Measurements from ENCODE around the gene RHBDD1. TPM values are rescaled to one million over a fixed set of nuclear protein-coding genes. Genes with fewer than 3 reads are reported as not detected.

The RHBDD1 gene
- total RNA-seq, 1 donor from 2014 or later, result 43.6 TPM

- DNase-seq, result no peak
These were observed 9.7 kb downstream of the RHBDD1 start for GRCh38 chr2:226845386-226846116.

DNA sequence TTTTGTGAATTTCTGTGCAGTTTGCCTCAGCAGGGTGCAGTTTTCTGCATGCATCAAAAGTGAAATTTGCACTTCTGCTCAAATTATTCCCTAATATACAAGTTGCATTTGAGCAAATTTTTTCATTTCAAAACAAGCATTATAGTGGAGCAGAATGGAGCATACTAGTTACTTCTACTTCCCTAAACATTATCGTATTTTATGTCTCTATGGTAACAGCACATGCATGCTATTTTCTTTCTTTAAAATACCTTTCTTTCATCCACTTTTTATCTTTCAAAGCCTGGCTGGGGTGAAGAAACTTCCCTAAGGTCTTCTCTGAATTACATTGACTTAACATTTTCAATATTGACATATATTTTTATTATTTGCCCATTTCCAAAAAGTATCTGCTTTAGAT is 11.2 kb downstream of the RHBDD1 start:
- DNase-seq, result no peak

- DNase-seq, result no peak
These were observed 11.7 kb downstream of the RHBDD1 start for GRCh38 chr2:226847511-226847910.

- no peak for DNase-seq
These were observed 13.5 kb downstream of the RHBDD1 start for GRCh38 chr2:226849349-226849748.

GRCh38 chr2:226850024-226850423 is 14.2 kb downstream of the RHBDD1 start:
- DNase-seq, result no peak

DNA sequence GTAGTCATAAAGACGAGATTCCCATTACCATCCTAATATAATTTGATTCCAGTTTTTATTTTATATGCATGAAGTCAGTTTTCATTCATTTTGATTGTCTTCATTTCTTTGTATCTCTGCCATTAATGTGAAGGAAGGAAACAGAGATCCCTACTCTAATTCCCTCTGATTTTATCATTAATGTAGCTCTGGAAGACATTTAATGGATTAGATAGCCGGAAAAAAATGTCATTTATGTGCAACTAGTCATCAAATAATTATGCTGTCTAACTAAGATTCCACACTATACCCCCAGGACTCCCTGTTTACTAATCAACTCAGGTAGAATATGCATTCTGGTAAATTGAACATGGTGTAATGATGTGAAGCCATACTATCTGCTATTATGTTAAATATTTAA is 19.9 kb downstream of the RHBDD1 start:
- no peak for DNase-seq

DNA sequence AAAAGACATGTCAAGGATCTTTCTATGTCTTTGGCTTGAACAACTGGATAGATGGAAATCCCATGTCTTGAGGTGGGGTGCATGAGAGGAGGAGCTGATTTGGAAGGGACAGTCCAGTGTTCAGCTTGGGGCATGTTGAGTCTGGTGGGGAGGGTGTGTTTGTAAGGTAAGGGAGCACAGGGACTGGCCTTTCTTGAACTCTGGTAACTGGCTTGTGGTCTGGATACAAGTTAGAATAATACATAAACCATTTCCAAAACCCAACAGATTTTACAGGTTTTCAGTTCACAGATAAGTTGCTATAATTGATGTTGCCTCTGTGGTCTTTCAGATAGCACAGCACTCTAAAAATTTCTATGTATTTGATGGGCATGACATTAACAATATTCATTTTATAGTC is 24.2 kb downstream of the RHBDD1 start:
- DNase-seq, result no peak

DNA sequence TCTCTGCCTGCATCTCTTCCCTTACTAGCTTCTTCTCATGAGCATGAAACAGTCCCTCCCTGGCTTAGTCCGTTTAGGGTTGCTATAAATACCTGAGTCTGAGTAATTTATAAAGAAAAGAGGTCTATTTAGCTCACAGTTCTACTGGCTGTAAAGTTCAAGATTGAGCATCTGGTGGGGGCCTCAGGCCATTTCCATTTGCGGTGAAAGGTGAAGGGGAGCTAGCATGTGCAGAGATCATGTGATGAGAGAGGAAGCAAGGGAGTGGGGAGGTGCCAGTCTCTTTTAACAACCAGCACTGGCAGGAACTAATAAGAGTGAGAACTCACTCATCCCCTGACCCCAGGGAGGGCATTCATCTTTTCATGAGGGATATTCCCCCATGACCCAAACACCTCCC is 26.8 kb downstream of the RHBDD1 start:
- no peak for DNase-seq

DNA sequence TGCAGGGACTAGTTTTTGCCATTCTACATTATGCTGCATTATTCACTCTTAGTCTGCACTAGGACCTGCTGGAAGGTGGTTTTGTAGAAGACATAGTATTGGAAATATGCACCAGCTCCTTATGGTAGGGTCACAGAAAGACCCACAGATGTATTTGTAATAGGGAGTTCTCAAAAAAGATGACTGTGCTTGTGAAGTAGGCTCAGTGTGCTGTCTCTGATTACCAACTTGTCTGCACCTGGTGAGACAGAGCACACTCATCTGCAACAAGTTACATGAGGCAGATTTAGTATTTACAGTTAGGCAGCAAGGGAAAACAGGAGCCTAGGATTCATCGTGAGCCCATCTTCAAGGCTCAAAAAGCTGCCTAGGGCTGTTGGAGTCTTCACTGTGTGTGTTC is 29.4 kb downstream of the RHBDD1 start:
- no peak for DNase-seq

- no peak for DNase-seq
These were observed 29.9 kb downstream of the RHBDD1 start for GRCh38 chr2:226865710-226866109.

- DNase-seq, result no peak
These were observed 32.7 kb downstream of the RHBDD1 start for GRCh38 chr2:226868331-226869162.

GRCh38 chr2:226869371-226869770 is 33.5 kb downstream of the RHBDD1 start:
- no peak for DNase-seq

- DNase-seq, result no peak
These were observed 37.3 kb downstream of the RHBDD1 start for GRCh38 chr2:226873051-226873620.

GRCh38 chr2:226873826-226874225 is 38.0 kb downstream of the RHBDD1 start:
- no peak for DNase-seq

DNA sequence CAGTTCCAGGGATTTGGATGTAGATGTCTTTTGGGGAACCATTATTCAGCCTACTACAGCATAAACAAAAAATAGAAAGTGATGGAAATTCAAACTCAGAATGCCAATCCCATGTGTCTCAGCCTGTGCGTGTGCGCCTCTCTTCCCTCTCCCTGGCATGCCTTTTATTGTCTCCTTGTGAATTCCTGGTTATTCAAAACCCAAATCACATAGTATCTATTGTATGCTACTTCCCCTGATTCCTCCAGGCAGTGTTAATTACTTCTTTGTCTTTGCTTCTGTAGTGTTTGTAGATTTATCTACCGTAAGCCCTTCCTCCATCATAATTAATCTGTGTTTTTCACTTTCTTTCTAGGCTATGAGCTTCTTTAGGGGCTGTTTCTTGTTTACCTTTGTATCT is 38.9 kb downstream of the RHBDD1 start:
- DNase-seq, result no peak

- DNase-seq, result peak; percentile 56
These were observed 39.8 kb downstream of the RHBDD1 start for GRCh38 chr2:226875438-226876225.

- DNase-seq, result no peak
These were observed 41.6 kb downstream of the RHBDD1 start for GRCh38 chr2:226877491-226877890.

- no peak for DNase-seq
These were observed 45.4 kb downstream of the RHBDD1 start for GRCh38 chr2:226881287-226881686.

GRCh38 chr2:226882606-226883005 is 46.8 kb downstream of the RHBDD1 start:
- no peak for DNase-seq

DNA sequence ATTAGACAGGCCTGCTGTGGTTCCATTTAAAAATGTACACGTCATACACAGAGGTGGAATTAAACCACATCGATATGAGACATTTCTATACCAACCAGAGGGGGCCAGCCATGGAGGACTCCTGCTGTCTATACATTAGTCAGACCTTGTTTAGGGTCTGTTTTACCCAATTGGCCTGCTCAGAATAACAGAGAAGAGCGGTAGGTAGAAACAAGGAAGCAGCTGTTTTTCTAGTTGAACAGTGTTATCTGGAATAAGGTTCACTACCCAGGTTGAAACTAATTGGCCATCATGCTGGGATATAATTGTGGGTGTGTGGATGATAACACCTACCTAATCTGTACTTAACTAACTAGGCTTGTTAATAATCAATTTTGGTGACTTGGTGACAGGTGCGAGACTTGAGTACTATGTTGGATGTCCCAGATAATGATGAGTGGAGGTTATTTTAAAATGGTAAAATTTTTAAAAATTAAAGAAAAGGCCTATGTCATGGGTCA is 47.5 kb downstream of the RHBDD1 start:
- DNase-seq, result no peak

DNA sequence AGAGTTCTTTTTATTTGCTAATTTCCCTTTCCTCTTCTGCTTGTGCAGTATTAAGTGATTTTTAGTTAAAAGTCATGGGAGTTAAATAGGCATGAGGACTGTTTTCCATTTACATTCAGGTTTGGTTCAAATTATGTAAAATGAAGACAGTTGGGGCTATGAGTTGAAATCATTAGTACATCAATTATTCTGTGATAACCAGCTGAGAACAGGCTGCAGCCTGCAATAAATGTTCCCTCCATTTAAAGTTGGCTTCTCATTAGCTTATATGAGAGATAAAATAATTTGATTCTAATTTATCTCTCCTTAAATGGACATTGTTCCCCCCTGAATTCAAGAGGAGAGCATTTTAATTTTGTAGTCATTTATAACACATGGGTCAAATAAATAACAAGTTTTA is 48.3 kb downstream of the RHBDD1 start:
- no peak for DNase-seq

- no peak for DNase-seq
These were observed 50.0 kb downstream of the RHBDD1 start for GRCh38 chr2:226885769-226886435.
